Thoracic aorta (tissue), 2 donors: Measurements from ENCODE around the gene SRCIN1. TPM values are rescaled to one million over a fixed set of nuclear protein-coding genes. Genes with fewer than 3 reads are reported as not detected.

Experiments
- ATAC-seq: fragments of 150-250 bp; one replicate; pipeline ENCODE4 v1.8.0; 2017; ENCODE audit warnings: low read depth; ENCODE audit not compliant: insufficient number of reproducible peaks, low FRiP score
- DNase-seq: peaks from one replicate; pipeline ENCODE4 v3.0.0-alpha.2; 2020; ENCODE audit warnings: low spot score
- H3K27ac ChIP-seq, 2 donors: fragments of 200-600 bp; sonication (generic); 1 replicate in 1 of 2; 2 replicates in 1 of 2; pipeline ENCODE4 v1.5.1; 2016; ENCODE audit warnings: mild to moderate bottlenecking in 2 of 2, moderate library complexity in 2 of 2
- H3K27me3 ChIP-seq: fragments of 200-600 bp; sonication (generic); replicated peaks from 2 replicates; pipeline ENCODE4 v1.6.0; 2016; ENCODE audit warnings: mild to moderate bottlenecking; ENCODE audit not compliant: insufficient read depth
- H3K36me3 ChIP-seq: fragments of 200-600 bp; sonication (generic); one replicate; pipeline ENCODE4 v1.5.1; 2016
- H3K4me1 ChIP-seq, 2 donors: fragments of 200-600 bp; sonication (generic); 1 replicate in 1 of 2; 2 replicates in 1 of 2; pipeline versions ENCODE4 v1.5.1 to v1.6.0; 2016; ENCODE audit warnings: low read depth in 2 of 2, mild to moderate bottlenecking in 1 of 2; ENCODE audit not compliant: control insufficient read depth in 1 of 2
- H3K4me3 ChIP-seq: fragments of 200-600 bp; sonication (generic); 2 replicates; pipeline ENCODE4 v1.5.1; 2016; ENCODE audit warnings: mild to moderate bottlenecking
- H3K9me3 ChIP-seq: fragments of 200-600 bp; sonication (generic); 2 replicates; pipeline ENCODE4 v1.5.1; 2016
- total RNA-seq, 2 donors: library from RNA; depleted of rRNA; stranded (reverse); fragments of >200 nt; gene quantifications; one replicate each; pipeline versions ENCODE4 v1.1.0 to v1.2.3, GENCODE V29; 2016
- TF ChIP-seq, protein P1 (sequence below): fragments of 200-600 bp; sonication (generic); IDR thresholded peaks from one replicate; pipeline ENCODE4 v1.5.1; 2019; ENCODE audit warnings: antibody characterized with exemption

The SRCIN1 gene
- total RNA-seq, 2 donors from 2014 or later = not detected

DNA sequence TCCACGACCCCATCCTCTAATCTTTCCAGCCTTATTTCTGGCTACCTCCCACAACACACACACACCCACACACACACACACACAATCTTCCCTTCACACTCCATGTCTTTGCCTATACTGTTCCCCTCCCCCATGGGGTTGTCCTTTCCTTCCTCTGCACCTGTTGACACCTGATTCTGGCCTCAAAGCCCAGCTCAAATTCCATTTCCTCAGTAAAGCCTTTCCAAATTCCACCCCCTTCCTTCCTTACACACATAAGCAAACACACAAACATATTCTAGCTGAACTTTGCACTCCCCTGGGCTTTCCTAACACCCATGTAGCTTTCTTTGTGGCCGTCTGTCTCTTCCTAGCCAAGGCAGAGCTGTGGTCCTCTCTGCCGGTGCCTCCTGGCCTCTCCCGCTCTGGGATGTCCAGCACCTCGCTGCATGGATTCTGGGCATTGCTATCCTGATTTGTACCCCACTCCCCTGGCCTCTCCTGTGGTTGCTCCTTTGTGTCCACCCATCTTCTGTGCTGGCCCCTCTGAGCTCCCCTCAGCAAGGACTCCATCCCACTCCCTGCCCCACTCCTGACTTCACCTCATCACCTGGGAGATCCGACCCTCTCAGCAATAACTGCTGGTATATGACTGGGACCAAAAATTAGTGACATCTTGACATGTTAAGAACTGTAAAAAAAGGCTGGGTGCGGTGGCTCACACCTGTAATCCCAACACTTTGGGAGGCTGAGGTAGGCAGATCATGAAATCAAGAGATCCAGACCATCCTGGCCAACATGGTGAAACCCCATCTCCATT, 8.4 kb upstream of the SRCIN1 start:
- no peak for DNase-seq
- H3K27me3 ChIP-seq = no peaks in the 10 kb centered on the region

GRCh38 chr17:38613525-38613980, 7.8 kb upstream of the SRCIN1 start:
- Histone ChIP-seq H3K4me3 (no peak overlapping the region), H3K27ac (no peak overlapping the region), H3K27me3 (no peaks in the 10 kb centered on the region), H3K9me3 (peaks cover 7% of the 10 kb centered on the region), H3K4me1 (no peaks in the 10 kb centered on the region), H3K36me3 (no peaks in the 10 kb centered on the region)
- ATAC-seq (no peak), DNase-seq (no peak)
- TF ChIP-seq, protein P1, sequence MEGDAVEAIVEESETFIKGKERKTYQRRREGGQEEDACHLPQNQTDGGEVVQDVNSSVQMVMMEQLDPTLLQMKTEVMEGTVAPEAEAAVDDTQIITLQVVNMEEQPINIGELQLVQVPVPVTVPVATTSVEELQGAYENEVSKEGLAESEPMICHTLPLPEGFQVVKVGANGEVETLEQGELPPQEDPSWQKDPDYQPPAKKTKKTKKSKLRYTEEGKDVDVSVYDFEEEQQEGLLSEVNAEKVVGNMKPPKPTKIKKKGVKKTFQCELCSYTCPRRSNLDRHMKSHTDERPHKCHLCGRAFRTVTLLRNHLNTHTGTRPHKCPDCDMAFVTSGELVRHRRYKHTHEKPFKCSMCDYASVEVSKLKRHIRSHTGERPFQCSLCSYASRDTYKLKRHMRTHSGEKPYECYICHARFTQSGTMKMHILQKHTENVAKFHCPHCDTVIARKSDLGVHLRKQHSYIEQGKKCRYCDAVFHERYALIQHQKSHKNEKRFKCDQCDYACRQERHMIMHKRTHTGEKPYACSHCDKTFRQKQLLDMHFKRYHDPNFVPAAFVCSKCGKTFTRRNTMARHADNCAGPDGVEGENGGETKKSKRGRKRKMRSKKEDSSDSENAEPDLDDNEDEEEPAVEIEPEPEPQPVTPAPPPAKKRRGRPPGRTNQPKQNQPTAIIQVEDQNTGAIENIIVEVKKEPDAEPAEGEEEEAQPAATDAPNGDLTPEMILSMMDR = no peak

More for the DNA sequence above, 8.4 kb upstream of the SRCIN1 start:
- H3K4me3 ChIP-seq = no peak overlapping the region
- H3K9me3 ChIP-seq = peaks cover 7% of the 10 kb centered on the region
- no peak for ATAC-seq
- H3K4me1 ChIP-seq = no peaks in the 10 kb centered on the region
- H3K27ac ChIP-seq = no peak overlapping the region
- no peaks in the 10 kb centered on the region for H3K36me3 ChIP-seq
- TF ChIP-seq, protein P1 = no peak

DNA sequence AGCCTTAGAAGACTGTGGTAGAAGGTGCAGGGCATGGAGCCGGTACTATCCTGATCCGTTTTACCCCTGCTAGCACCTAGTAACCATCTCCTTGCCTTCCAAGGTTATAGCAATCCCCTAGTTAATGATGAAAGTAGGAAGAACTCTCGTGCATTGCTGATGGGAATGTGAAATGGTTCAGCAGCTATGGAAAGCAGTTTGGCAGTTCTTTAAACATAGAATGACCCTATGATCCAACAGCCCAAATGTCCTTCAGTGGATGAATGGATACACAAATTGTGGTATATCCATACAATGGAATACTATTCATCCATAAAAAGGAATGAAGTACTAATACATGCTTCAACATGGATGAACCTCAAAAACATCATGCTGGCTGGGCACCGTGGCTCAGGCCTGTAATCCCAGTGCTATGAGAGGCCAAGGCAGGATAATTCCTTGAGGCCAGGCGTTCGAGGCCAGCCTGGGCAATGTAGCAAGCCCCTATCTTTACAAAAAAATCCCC, 6.2 kb upstream of the SRCIN1 start:
- H3K9me3 ChIP-seq = peaks cover 7% of the 10 kb centered on the region
- no peaks in the 10 kb centered on the region for H3K4me1 ChIP-seq
- no peaks in the 10 kb centered on the region for H3K27me3 ChIP-seq
- H3K4me3 ChIP-seq = no peak overlapping the region
- DNase-seq (no peak), ATAC-seq (no peak)
- TF ChIP-seq, protein P1 = no peak
- H3K27ac ChIP-seq = no peak overlapping the region
- no peaks in the 10 kb centered on the region for H3K36me3 ChIP-seq

- H3K36me3 ChIP-seq = no peaks in the 10 kb centered on the region
- peaks cover 5% of the 10 kb centered on the region for H3K27me3 ChIP-seq
- H3K9me3 ChIP-seq = peaks cover 7% of the 10 kb centered on the region
- H3K4me1 ChIP-seq = peaks cover 4 to 6% of the 10 kb centered on the region in 2 donors
- no peak for ATAC-seq
- no peak overlapping the region for H3K27ac ChIP-seq
- TF ChIP-seq, protein P1 = no peak
- DNase-seq = no peak
- H3K4me3 ChIP-seq = no peak overlapping the region
These were observed 5.5 kb upstream of the SRCIN1 start for GRCh38 chr17:38611070-38611786.
